ENCODE measurements around the gene HRH2.

HRH2 gene

GRCh38 chr5:175692996-175693710, 35.3 kb downstream of the HRH2 start:
- no peak for DNase-seq (ENCODE audit: low read depth)

- no peak for DNase-seq (ENCODE audit: low read depth)
Measured at GRCh38 chr5:175693741-175694140, 35.9 kb downstream of the HRH2 start.

GRCh38 chr5:175694371-175695160, 36.7 kb downstream of the HRH2 start:
- no peak for DNase-seq (ENCODE audit: low read depth)

- no peak for DNase-seq (ENCODE audit: low read depth)
Measured at GRCh38 chr5:175695161-175696126, 37.6 kb downstream of the HRH2 start.

GRCh38 chr5:175696139-175696854, 38.4 kb downstream of the HRH2 start:
- peak; percentile 36 for DNase-seq (ENCODE audit: low read depth)

GRCh38 chr5:175696855-175697198, 39.0 kb downstream of the HRH2 start:
- no peak for DNase-seq (ENCODE audit: low read depth)

- no peak for DNase-seq (ENCODE audit: low read depth)
Measured at GRCh38 chr5:175697846-175698245, 40.0 kb downstream of the HRH2 start.

- no peak for DNase-seq (ENCODE audit: low read depth)
Measured at GRCh38 chr5:175698401-175699115, 40.7 kb downstream of the HRH2 start.

- no peak for DNase-seq (ENCODE audit: low read depth)
Measured at GRCh38 chr5:175700991-175701390, 43.1 kb downstream of the HRH2 start.

- no peak for DNase-seq (ENCODE audit: low read depth)
Measured at GRCh38 chr5:175701797-175702196, 43.9 kb downstream of the HRH2 start.

- DNase-seq (ENCODE audit: low read depth): no peak
Measured at GRCh38 chr5:175706499-175706898, 48.6 kb downstream of the HRH2 start.

GRCh38 chr5:175707751-175708375, 50.0 kb downstream of the HRH2 start:
- no peak for DNase-seq (ENCODE audit: low read depth)

GRCh38 chr5:175709276-175709781, 51.5 kb downstream of the HRH2 start:
- no peak for DNase-seq (ENCODE audit: low read depth)

- no peak for DNase-seq (ENCODE audit: low read depth)
Measured at GRCh38 chr5:175710326-175710725, 52.5 kb downstream of the HRH2 start.

- no peak for DNase-seq (ENCODE audit: low read depth)
Measured at GRCh38 chr5:175711031-175711430, 53.2 kb downstream of the HRH2 start.

GRCh38 chr5:175711472-175712312, 53.8 kb downstream of the HRH2 start:
- DNase-seq (ENCODE audit: low read depth): no peak

- no peak for DNase-seq (ENCODE audit: low read depth)
Measured at GRCh38 chr5:175712313-175712680, 54.4 kb downstream of the HRH2 start.

- no peak for DNase-seq (ENCODE audit: low read depth)
Measured at GRCh38 chr5:175712681-175713085, 54.8 kb downstream of the HRH2 start.

GRCh38 chr5:175713930-175714329, 56.1 kb downstream of the HRH2 start:
- no peak for DNase-seq (ENCODE audit: low read depth)

Measured in stimulated activated CD8-positive, alpha-beta memory T cell treated with anti-CD3 and anti-CD28 coated beads, Interleukin-7, amount 100 ng/mL, for 24 hours (primary cell).